ENCODE results near the gene TRAT1. TPM values are rescaled to one million over a fixed set of nuclear protein-coding genes. Genes with fewer than 3 reads are reported as not detected.

TRAT1 gene, protein sequence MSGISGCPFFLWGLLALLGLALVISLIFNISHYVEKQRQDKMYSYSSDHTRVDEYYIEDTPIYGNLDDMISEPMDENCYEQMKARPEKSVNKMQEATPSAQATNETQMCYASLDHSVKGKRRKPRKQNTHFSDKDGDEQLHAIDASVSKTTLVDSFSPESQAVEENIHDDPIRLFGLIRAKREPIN
- not detected in 2 replicates for total RNA-seq (2014; rRNA removed; shearing (Covaris generic))
- not detected in 2 replicates for polyA plus RNA-seq (2016; fragmentation: Nextera tagmentation; extraction: Ambion mirVana)
- long read RNA-seq, result 0 reads

DNA sequence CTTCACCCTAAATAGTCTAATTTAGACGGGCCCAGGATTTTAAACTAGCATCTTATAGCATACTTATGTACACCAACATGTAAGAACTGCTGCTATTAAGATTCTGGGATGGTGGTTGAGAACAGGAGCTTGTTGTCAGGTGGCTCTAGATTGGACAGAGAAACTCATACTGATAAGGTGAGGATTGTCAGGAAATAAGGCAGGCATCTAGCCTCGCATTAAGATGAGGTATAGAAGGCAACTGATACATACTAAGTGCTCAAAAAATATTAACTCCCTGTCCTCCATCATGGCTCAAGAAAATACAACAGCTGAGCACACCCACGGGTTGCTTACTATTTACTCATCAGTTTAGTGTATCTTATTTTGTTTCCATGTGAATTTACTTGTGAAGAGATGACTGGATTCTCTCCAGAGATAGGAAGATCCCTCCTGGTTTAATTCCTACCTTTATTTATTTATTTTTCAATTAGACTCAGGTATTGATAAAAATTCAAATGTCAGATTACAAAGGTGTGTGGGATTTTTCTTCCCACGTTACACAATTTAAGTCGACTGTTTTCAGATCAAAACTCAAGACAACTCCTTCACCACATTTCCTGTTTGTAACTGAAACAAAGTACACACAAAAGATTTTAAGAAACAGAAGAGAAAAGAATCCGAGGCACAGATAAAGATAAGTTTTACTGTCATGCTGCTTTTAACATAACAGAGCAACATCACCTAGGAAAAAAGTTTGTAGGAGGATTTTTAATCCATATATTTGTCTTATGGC lies at the start of gene TRAT1:
TSS of gene TRAT1 (plus strand) at position 664 of the 775 bp plus-strand sequence. CDS start 142 bp downstream, outside the sequence.
- Mint-ChIP-seq H3K36me3 (ENCODE audit: low read depth) (no peaks in the 10 kb centered on the region), H3K4me1 (peaks cover 4% of the 10 kb centered on the region; the same call in 1 of the 3 replicates), H3K9me3 (no peaks in the 10 kb centered on the region), H3K27me3 (ENCODE audit: insufficient read depth, low read depth, poor library complexity) (no peaks in the 10 kb centered on the region), H3K4me3 (no peak within 1 kb of the TSS), H3K27ac (0 out of 2 replicates have a peak within 1 kb of the TSS, but pooled peaks have one; percentile 15)
- H3K27me3 ChIP-seq (ENCODE audit: insufficient read depth), result no peaks in the 10 kb centered on the region
- ATAC-seq, result no peak
- no peak for TF ChIP-seq CREB1 (CRISPR knock-in tag; IDR thresholded peaks at IDR 0.05; ENCODE audit: low read depth)
- no peak for TF ChIP-seq POLR2AphosphoS5 (IDR thresholded peaks at IDR 0.05; ENCODE audit: low read depth)
- TF ChIP-seq ZNF462 (CRISPR knock-in tag; IDR thresholded peaks at IDR 0.05), result no peak
- TF ChIP-seq, protein P1, sequence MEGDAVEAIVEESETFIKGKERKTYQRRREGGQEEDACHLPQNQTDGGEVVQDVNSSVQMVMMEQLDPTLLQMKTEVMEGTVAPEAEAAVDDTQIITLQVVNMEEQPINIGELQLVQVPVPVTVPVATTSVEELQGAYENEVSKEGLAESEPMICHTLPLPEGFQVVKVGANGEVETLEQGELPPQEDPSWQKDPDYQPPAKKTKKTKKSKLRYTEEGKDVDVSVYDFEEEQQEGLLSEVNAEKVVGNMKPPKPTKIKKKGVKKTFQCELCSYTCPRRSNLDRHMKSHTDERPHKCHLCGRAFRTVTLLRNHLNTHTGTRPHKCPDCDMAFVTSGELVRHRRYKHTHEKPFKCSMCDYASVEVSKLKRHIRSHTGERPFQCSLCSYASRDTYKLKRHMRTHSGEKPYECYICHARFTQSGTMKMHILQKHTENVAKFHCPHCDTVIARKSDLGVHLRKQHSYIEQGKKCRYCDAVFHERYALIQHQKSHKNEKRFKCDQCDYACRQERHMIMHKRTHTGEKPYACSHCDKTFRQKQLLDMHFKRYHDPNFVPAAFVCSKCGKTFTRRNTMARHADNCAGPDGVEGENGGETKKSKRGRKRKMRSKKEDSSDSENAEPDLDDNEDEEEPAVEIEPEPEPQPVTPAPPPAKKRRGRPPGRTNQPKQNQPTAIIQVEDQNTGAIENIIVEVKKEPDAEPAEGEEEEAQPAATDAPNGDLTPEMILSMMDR (conservative IDR thresholded peaks at IDR 0.05; ENCODE audit: low read depth in 2 of 2), result no peak
- no peak for TF ChIP-seq EZH2 (IDR thresholded peaks at IDR 0.05; ENCODE audit: low read depth, unreplicated experiment)
- no peak for TF ChIP-seq NANOG (IDR thresholded peaks at IDR 0.05; ENCODE audit: borderline replicate concordance)
- no peak for TF ChIP-seq EZH2phosphoT487 (IDR thresholded peaks at IDR 0.05; ENCODE audit: unreplicated experiment)
- TF ChIP-seq ZNF331 (CRISPR knock-in tag; IDR thresholded peaks at IDR 0.05; ENCODE audit: low read depth), result no peak
- no peak for TF ChIP-seq REST (IDR thresholded peaks at IDR 0.05; ENCODE audit: unreplicated experiment)
- no peak for TF ChIP-seq ZNF114 (CRISPR knock-in tag; IDR thresholded peaks at IDR 0.05)
- TF ChIP-seq, protein P2, sequence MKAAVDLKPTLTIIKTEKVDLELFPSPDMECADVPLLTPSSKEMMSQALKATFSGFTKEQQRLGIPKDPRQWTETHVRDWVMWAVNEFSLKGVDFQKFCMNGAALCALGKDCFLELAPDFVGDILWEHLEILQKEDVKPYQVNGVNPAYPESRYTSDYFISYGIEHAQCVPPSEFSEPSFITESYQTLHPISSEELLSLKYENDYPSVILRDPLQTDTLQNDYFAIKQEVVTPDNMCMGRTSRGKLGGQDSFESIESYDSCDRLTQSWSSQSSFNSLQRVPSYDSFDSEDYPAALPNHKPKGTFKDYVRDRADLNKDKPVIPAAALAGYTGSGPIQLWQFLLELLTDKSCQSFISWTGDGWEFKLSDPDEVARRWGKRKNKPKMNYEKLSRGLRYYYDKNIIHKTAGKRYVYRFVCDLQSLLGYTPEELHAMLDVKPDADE (IDR thresholded peaks at IDR 0.05), result no peak
- no peak for TF ChIP-seq STAT1 (IDR thresholded peaks at IDR 0.05; ENCODE audit: unreplicated experiment)
- no peaks in the 10 kb centered on the region for H3K36me3 ChIP-seq (ENCODE audit: insufficient read depth)
- no peaks in the 10 kb centered on the region for H3K9me2 ChIP-seq (ENCODE audit: insufficient read depth)
- no peak for DNase-seq (ENCODE audit: low spot score)
- H3F3A ChIP-seq (replicated peaks; ENCODE audit: low read depth), result no peaks in the 10 kb centered on the region
- no peak within 1 kb of the TSS for H3K4me3 ChIP-seq
- H3K4me2 ChIP-seq, result no peak within 1 kb of the TSS
- no peak within 1 kb of the TSS for H2AFZ ChIP-seq
- no peaks in the 10 kb centered on the region for H3K79me2 ChIP-seq (replicated peaks; ENCODE audit: insufficient read depth)
- H3K4me1 ChIP-seq (ENCODE audit: insufficient read depth), result no peaks in the 10 kb centered on the region
- no peak within 1 kb of the TSS for H3K27ac ChIP-seq (ENCODE audit: low read depth)
- no peaks in the 10 kb centered on the region for H4K20me1 ChIP-seq (replicated peaks; ENCODE audit: insufficient read depth)
